ENCODE data around the gene OLFM1. TPM values are rescaled to one million over a fixed set of nuclear protein-coding genes. Genes with fewer than 3 reads are reported as not detected.

OLFM1 gene
- total RNA-seq, 1 donor from 2014 or later: 0.37 TPM

DNA sequence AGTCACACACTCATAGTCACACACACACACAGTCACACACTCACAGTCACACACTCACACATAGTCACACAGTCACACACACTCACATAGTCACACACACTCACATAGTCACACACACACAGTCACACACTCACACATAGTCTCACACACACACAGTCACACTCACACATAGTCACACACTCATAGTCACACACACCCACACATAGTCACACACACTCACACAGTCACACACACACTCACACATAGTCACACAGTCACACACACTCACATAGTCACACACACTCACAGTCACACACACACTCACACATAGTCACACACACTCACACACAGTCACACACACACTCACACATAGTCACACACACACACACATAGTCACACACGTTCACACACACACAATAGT, 4.1 kb downstream of the OLFM1 start:
- Mint-ChIP-seq H3K4me3 (ENCODE audit: low read depth) (no peak overlapping the region), H3K4me1 (ENCODE audit: low read depth) (no peaks in the 10 kb centered on the region), H3K36me3 (ENCODE audit: low read depth) (no peaks in the 10 kb centered on the region), H3K27me3 (ENCODE audit: low read depth) (peaks cover 17% of the 10 kb centered on the region), H3K9me3 (no peaks in the 10 kb centered on the region), H3K27ac (no peak overlapping the region)
- no peak for DNase-seq (ENCODE audit: low spot score)
- intact Hi-C loops (cut with micrococcal nuclease): no loop called here

DNA sequence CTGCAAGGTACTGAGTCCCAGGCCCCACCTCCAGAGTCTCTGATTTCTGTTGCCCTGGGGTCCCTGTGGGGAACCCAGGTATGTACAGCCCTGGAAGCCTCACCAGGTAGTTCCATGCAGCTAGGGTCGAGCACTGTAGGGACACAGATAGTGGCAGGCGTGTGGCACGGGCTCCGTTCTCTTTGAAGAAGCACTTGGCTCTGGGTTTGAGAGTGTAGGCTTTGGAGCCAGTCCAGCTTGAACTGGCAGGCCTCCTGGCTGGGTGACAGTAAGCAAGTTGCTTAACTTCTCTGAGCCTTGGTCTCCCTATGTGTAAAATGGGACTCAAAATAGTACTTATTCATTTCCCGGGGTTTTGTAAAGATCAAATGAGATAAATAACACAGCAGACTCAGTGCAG, 5.6 kb downstream of the OLFM1 start:
- no peaks in the 10 kb centered on the region for H3K4me1 Mint-ChIP-seq (ENCODE audit: low read depth)
- peaks cover 14% of the 10 kb centered on the region for H3K27me3 Mint-ChIP-seq (ENCODE audit: low read depth)
- H3K9me3 Mint-ChIP-seq: no peaks in the 10 kb centered on the region
- H3K36me3 Mint-ChIP-seq (ENCODE audit: low read depth): no peaks in the 10 kb centered on the region
- no peak for DNase-seq (ENCODE audit: low spot score)
- no peak overlapping the region for H3K27ac Mint-ChIP-seq
- intact Hi-C loops (cut with micrococcal nuclease): no loop called here
- H3K4me3 Mint-ChIP-seq (ENCODE audit: low read depth): no peak overlapping the region

- intact Hi-C loops (cut with micrococcal nuclease): no loop called here
- H3K4me1 Mint-ChIP-seq (ENCODE audit: low read depth): no peaks in the 10 kb centered on the region
- H3K27me3 Mint-ChIP-seq (ENCODE audit: low read depth): peaks cover 13% of the 10 kb centered on the region
- H3K4me3 Mint-ChIP-seq (ENCODE audit: low read depth): no peak overlapping the region
- H3K36me3 Mint-ChIP-seq (ENCODE audit: low read depth): no peaks in the 10 kb centered on the region
- H3K9me3 Mint-ChIP-seq: no peaks in the 10 kb centered on the region
- no peak for DNase-seq (ENCODE audit: low spot score)
- H3K27ac Mint-ChIP-seq: no peak overlapping the region
Observed at GRCh38 chr9:135093911-135094584, 6.6 kb downstream of the OLFM1 start.

DNA sequence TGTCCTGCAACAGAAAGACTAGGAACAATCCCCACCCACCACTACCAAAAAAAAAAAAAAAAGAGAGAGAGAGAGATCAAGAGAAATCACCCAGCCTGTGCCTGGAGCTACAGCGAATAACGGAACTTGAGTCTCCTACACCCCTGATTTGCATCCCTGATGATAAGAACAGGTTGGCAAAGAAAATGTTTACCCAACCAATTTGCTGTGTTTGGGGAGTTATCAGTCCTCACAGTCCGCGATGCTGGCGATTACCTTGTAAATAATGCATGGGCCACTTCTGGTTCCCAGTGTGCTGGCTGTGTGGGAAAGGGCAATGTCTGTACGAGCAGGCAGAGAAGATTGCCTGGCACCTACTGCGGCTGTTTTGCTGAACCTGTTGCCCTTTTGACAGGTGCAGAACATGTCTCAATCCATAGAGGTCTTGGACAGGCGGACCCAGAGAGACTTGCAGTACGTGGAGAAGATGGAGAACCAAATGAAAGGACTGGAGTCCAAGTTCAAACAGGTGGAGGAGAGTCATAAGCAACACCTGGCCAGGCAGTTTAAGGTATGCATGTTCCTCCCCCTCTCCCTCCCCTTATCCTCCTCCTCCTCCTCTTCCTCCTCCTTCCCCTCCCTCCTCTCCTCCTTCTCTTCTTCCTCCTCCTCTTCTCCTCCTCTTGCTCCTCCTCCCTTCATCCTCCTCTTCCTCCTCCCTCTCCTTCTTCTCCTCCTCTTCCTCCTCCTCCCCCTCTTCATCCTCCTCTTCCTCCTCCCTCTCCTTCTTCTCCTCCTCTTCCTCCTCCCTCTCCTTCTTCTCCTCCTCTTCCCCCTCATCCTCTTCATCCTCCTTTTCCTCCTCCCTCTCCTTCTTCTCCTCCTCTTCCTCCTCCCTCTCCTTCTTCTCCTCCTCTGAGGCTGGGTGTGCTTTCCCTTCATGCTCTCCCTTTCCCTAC, 8.3 kb downstream of the OLFM1 start:
- Mint-ChIP-seq H3K27me3 (ENCODE audit: low read depth) (no peaks in the 10 kb centered on the region), H3K36me3 (ENCODE audit: low read depth) (no peaks in the 10 kb centered on the region), H3K4me1 (ENCODE audit: low read depth) (no peaks in the 10 kb centered on the region), H3K27ac (no peak overlapping the region), H3K4me3 (ENCODE audit: low read depth) (no peak overlapping the region), H3K9me3 (no peaks in the 10 kb centered on the region)
- intact Hi-C loops (cut with micrococcal nuclease): no loop called here
- DNase-seq (ENCODE audit: low spot score): no peak

DNA sequence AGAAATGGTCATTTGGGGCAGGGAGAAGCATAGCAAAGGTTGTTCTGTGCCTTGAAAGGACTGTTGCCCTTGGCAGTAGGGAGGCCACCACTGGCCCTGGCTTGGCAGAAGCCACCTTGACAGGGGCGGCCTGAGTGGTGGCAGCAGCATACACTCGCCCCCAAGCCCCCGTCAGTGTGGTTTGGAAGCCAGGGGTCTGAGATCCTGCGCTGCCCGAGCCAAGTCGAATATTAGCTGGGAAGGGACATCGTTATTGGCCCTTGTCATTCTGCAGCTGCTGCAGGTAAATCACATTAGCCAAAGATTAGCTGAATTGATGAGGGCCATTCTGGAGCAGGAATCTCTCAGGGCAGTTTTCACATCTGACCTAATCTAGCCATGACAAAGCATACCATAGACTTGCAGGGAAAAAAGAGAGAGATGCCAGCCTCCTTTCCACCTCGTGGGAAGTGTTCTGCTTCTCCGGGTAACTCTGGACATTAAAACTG, 9.0 kb downstream of the OLFM1 start:
- H3K9me3 Mint-ChIP-seq: no peaks in the 10 kb centered on the region
- intact Hi-C loops (cut with micrococcal nuclease): no loop called here
- DNase-seq (ENCODE audit: low spot score): no peak
- no peaks in the 10 kb centered on the region for H3K27me3 Mint-ChIP-seq (ENCODE audit: low read depth)
- H3K27ac Mint-ChIP-seq: no peak overlapping the region
- no peaks in the 10 kb centered on the region for H3K4me1 Mint-ChIP-seq (ENCODE audit: low read depth)
- no peak overlapping the region for H3K4me3 Mint-ChIP-seq (ENCODE audit: low read depth)
- H3K36me3 Mint-ChIP-seq (ENCODE audit: low read depth): no peaks in the 10 kb centered on the region

DNA sequence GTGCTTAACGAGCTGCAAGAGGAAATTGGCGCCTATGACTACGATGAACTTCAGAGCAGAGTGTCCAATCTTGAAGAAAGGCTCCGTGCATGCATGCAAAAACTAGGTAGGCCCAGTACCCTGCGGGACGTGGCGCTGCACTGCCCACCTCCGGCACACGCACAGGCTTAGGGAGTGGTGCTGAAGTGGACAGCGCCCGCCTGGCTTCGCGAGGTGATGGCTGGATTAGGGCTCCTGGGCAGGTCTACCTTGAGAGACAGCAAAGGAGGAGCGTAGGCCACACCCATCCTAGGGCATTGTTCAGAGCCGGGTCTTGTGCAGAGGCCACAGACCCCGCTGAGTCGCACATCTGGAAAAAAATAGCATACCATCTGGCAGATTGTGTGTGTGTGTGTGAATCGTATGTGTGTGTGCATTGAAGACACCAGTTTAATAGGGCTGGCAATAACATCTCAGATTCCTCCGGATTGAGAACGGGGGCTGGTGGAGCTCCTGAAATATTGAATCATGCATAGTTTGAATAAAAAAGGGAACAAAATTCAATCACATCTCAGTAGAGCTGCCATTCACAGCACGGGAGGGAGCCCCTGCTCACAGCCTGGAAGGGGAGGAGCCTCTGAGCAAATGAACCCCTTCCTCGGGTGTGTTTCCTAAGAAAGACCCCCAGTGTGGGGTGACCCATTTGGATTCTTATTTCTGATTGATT, 11.1 kb downstream of the OLFM1 start:
- Mint-ChIP-seq H3K36me3 (ENCODE audit: low read depth) (no peaks in the 10 kb centered on the region), H3K27ac (no peak overlapping the region), H3K4me1 (ENCODE audit: low read depth) (no peaks in the 10 kb centered on the region), H3K4me3 (ENCODE audit: low read depth) (no peak overlapping the region), H3K9me3 (no peaks in the 10 kb centered on the region), H3K27me3 (ENCODE audit: low read depth) (no peaks in the 10 kb centered on the region)
- no peak for DNase-seq (ENCODE audit: low spot score)
- intact Hi-C loops (cut with micrococcal nuclease): no loop called here

- Mint-ChIP-seq H3K27ac (no peak overlapping the region), H3K27me3 (ENCODE audit: low read depth) (no peaks in the 10 kb centered on the region), H3K36me3 (ENCODE audit: low read depth) (no peaks in the 10 kb centered on the region), H3K4me3 (ENCODE audit: low read depth) (no peak overlapping the region), H3K4me1 (ENCODE audit: low read depth) (no peaks in the 10 kb centered on the region), H3K9me3 (no peaks in the 10 kb centered on the region)
- no peak for DNase-seq (ENCODE audit: low spot score)
- intact Hi-C loops (cut with micrococcal nuclease): no loop called here
Observed at GRCh38 chr9:135099574-135099973, 12.1 kb downstream of the OLFM1 start.

GRCh38 chr9:135100241-135100681, 12.8 kb downstream of the OLFM1 start:
- no peak overlapping the region for H3K4me3 Mint-ChIP-seq (ENCODE audit: low read depth)
- H3K27me3 Mint-ChIP-seq (ENCODE audit: low read depth): no peaks in the 10 kb centered on the region
- no peaks in the 10 kb centered on the region for H3K9me3 Mint-ChIP-seq
- no peak for DNase-seq (ENCODE audit: low spot score)
- H3K27ac Mint-ChIP-seq: no peak overlapping the region
- H3K4me1 Mint-ChIP-seq (ENCODE audit: low read depth): no peaks in the 10 kb centered on the region
- H3K36me3 Mint-ChIP-seq (ENCODE audit: low read depth): no peaks in the 10 kb centered on the region
- intact Hi-C loops (cut with micrococcal nuclease): no loop called here

DNA sequence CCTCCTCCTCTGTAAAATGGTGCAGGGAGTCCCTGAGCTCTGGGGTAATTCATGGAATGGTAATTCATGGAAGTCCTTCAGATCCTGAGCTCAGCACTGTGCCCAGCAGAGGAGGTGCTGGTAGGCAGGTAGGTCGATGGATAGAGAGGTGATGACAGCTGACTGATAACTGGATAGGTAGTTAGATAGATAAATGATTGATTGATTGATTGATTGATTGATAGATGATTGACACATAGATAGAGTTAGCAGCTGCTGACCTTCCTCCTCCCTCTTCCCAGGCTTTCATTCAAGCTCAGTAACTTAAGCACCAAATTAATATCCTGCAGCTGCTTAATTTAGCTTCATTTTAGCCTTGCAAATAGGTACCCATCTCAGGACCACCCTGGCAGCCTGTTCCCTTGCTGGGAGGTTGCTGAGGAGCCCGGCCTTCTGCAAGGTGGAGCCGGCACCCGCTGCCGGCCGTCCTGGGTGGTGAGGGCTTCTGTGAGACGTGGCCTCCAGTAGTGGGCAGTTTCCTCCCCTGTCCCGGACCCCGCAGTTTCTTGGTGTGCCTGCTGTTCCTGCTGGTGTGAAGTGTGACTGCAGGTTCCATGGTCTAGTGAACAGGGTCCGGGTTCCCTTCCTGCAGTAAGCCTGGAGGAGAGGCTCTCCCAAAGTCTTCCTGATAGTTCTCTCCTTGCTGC, 13.4 kb downstream of the OLFM1 start:
- H3K4me3 Mint-ChIP-seq (ENCODE audit: low read depth): no peak overlapping the region
- H3K27ac Mint-ChIP-seq: no peak overlapping the region
- intact Hi-C loops (cut with micrococcal nuclease): no loop called here
- no peaks in the 10 kb centered on the region for H3K4me1 Mint-ChIP-seq (ENCODE audit: low read depth)
- no peaks in the 10 kb centered on the region for H3K9me3 Mint-ChIP-seq
- no peaks in the 10 kb centered on the region for H3K36me3 Mint-ChIP-seq (ENCODE audit: low read depth)
- no peak for DNase-seq (ENCODE audit: low spot score)
- no peaks in the 10 kb centered on the region for H3K27me3 Mint-ChIP-seq (ENCODE audit: low read depth)

GRCh38 chr9:135101486-135101885, 14.0 kb downstream of the OLFM1 start:
- Mint-ChIP-seq H3K27ac (no peak overlapping the region), H3K36me3 (ENCODE audit: low read depth) (no peaks in the 10 kb centered on the region), H3K27me3 (ENCODE audit: low read depth) (no peaks in the 10 kb centered on the region), H3K4me1 (ENCODE audit: low read depth) (no peaks in the 10 kb centered on the region), H3K4me3 (ENCODE audit: low read depth) (no peak overlapping the region), H3K9me3 (no peaks in the 10 kb centered on the region)
- intact Hi-C loops (cut with micrococcal nuclease): no loop called here
- DNase-seq (ENCODE audit: low spot score): no peak

- no peak overlapping the region for H3K27ac Mint-ChIP-seq
- H3K36me3 Mint-ChIP-seq (ENCODE audit: low read depth): no peaks in the 10 kb centered on the region
- intact Hi-C loops (cut with micrococcal nuclease): no loop called here
- H3K9me3 Mint-ChIP-seq: no peaks in the 10 kb centered on the region
- H3K27me3 Mint-ChIP-seq (ENCODE audit: low read depth): no peaks in the 10 kb centered on the region
- H3K4me1 Mint-ChIP-seq (ENCODE audit: low read depth): no peaks in the 10 kb centered on the region
- H3K4me3 Mint-ChIP-seq (ENCODE audit: low read depth): no peak overlapping the region
- DNase-seq (ENCODE audit: low spot score): no peak
Observed at GRCh38 chr9:135101926-135102325, 14.5 kb downstream of the OLFM1 start.

GRCh38 chr9:135102331-135102730, 14.9 kb downstream of the OLFM1 start:
- DNase-seq (ENCODE audit: low spot score): no peak
- no peak overlapping the region for H3K27ac Mint-ChIP-seq
- no peak overlapping the region for H3K4me3 Mint-ChIP-seq (ENCODE audit: low read depth)
- H3K4me1 Mint-ChIP-seq (ENCODE audit: low read depth): no peaks in the 10 kb centered on the region
- intact Hi-C loops (cut with micrococcal nuclease): no loop called here
- no peaks in the 10 kb centered on the region for H3K9me3 Mint-ChIP-seq
- no peaks in the 10 kb centered on the region for H3K36me3 Mint-ChIP-seq (ENCODE audit: low read depth)
- H3K27me3 Mint-ChIP-seq (ENCODE audit: low read depth): peaks cover 1% of the 10 kb centered on the region

Measured in activated T-helper 2 cell treated with anti-CD3 and anti-CD28 coated beads, Interferon-gamma antibody, Interleukin-2, Interleukin-4, amounts not matched to agents 10 μg/mL and 5 μg/mL and 100 μg/mL, durations not matched to agents 14 hours and 24 hours and 36 hours (primary cell).